ENCODE measurements around the gene ZNF280A.

ZNF280A gene

GRCh38 chr22:22520020-22520656, at the start of gene ZNF280A:
Gene ZNF280A (minus strand): TSS chr22:22520270. CDS start chr22:22515630, 4,640 bp downstream.
- no peak for DNase-seq

GRCh38 chr22:22569218-22569617, 49.1 kb upstream of the ZNF280A start:
- DNase-seq = no peak

GRCh38 chr22:22565981-22566380, 45.9 kb upstream of the ZNF280A start:
- no peak for DNase-seq

- DNase-seq = peak; percentile 86
Observed at GRCh38 chr22:22558972-22559603, 39.0 kb upstream of the ZNF280A start, which contains the start of gene PRAME. Gene PRAME (minus strand): TSS chr22:22559265. CDS start chr22:22556832, 2,433 bp downstream.

GRCh38 chr22:22558071-22558971, 38.3 kb upstream of the ZNF280A start:
- no peak for DNase-seq

- DNase-seq = no peak
Observed at GRCh38 chr22:22556995-22557925, 37.2 kb upstream of the ZNF280A start.

- no peak for DNase-seq
Observed at GRCh38 chr22:22556578-22556977, 36.5 kb upstream of the ZNF280A start.

- no peak for DNase-seq
Observed at GRCh38 chr22:22555596-22555995, 35.5 kb upstream of the ZNF280A start.

GRCh38 chr22:22554587-22555284, 34.7 kb upstream of the ZNF280A start:
- DNase-seq = no peak

GRCh38 chr22:22553735-22554586, 33.9 kb upstream of the ZNF280A start:
- no peak for DNase-seq

GRCh38 chr22:22553141-22553540, 33.1 kb upstream of the ZNF280A start:
- no peak for DNase-seq

- no peak for DNase-seq
Observed at GRCh38 chr22:22552630-22553029, 32.6 kb upstream of the ZNF280A start.

- DNase-seq = no peak
Observed at GRCh38 chr22:22550789-22551434, 30.8 kb upstream of the ZNF280A start.

- no peak for DNase-seq
Observed at GRCh38 chr22:22548910-22549309, 28.8 kb upstream of the ZNF280A start.

GRCh38 chr22:22548317-22548716, 28.2 kb upstream of the ZNF280A start:
- DNase-seq = no peak

- no peak for DNase-seq
Observed at GRCh38 chr22:22547692-22548300, 27.7 kb upstream of the ZNF280A start.

- no peak for DNase-seq
Observed at GRCh38 chr22:22547226-22547625, 27.2 kb upstream of the ZNF280A start.

GRCh38 chr22:22546490-22546889, 26.4 kb upstream of the ZNF280A start:
- no peak for DNase-seq

GRCh38 chr22:22545084-22545483, 25.0 kb upstream of the ZNF280A start:
- no peak for DNase-seq

All from activated effector memory CD4-positive, alpha-beta T cell treated with anti-CD3 and anti-CD28 coated beads, Interleukin-2, amount 50 U/mL, for 16 hours (primary cell).